ENCODE measurements around the gene ARHGAP42.

Gene ARHGAP42

GRCh38 chr11:100673063-100673462, 14.0 kb upstream of the ARHGAP42 start:
- Histone ChIP-seq H3K79me2 (ENCODE audit: insufficient read depth, low read length) (no peaks in the 10 kb centered on the region), H3K4me3 (ENCODE audit: low read depth, low read length, poor library complexity, severe bottlenecking) (no peak overlapping the region), H3K9me2 (ENCODE audit: low read depth, low read length) (no peaks in the 10 kb centered on the region), H3K27ac (ENCODE audit: low read depth, low read length, poor library complexity, severe bottlenecking) (no peak overlapping the region), H3K36me3 (ENCODE audit: insufficient read depth, low read length) (no peaks in the 10 kb centered on the region), H4K20me1 (ENCODE audit: insufficient read depth, low read length) (no peaks in the 10 kb centered on the region), H3K4me1 (ENCODE audit: insufficient read depth, low read length, severe bottlenecking) (no peaks in the 10 kb centered on the region), H3K9me3 (ENCODE audit: low read length) (0 out of 2 replicates have a peak, but pooled peaks cover 2% of the 10 kb centered on the region), H3K9ac (ENCODE audit: low read length) (no peak overlapping the region), H2AFZ (ENCODE audit: low read length) (no peak overlapping the region), H3K4me2 (ENCODE audit: low read length) (no peak overlapping the region), H3F3A (ENCODE audit: insufficient read depth, low read length) (no peaks in the 10 kb centered on the region), H3K27me3 (ENCODE audit: insufficient read depth, low read length) (no peaks in the 10 kb centered on the region)
- TF ChIP-seq CTCF (IDR thresholded peaks at IDR 0.05; ENCODE audit: low read length) (no peak), EZH2 (IDR thresholded peaks at IDR 0.05; ENCODE audit: borderline replicate concordance, low read length) (no peak)

- Histone ChIP-seq H3K27ac (ENCODE audit: low read depth, low read length, poor library complexity, severe bottlenecking) (no peak overlapping the region), H2AFZ (ENCODE audit: low read length) (no peak overlapping the region), H3F3A (ENCODE audit: insufficient read depth, low read length) (no peaks in the 10 kb centered on the region), H3K79me2 (ENCODE audit: insufficient read depth, low read length) (no peaks in the 10 kb centered on the region), H3K4me2 (ENCODE audit: low read length) (no peak overlapping the region), H3K4me1 (ENCODE audit: insufficient read depth, low read length, severe bottlenecking) (no peaks in the 10 kb centered on the region), H3K9me2 (ENCODE audit: low read depth, low read length) (no peaks in the 10 kb centered on the region), H3K9ac (ENCODE audit: low read length) (no peak overlapping the region), H3K27me3 (ENCODE audit: insufficient read depth, low read length) (no peaks in the 10 kb centered on the region), H3K4me3 (ENCODE audit: low read depth, low read length, poor library complexity, severe bottlenecking) (no peak overlapping the region), H4K20me1 (ENCODE audit: insufficient read depth, low read length) (no peaks in the 10 kb centered on the region), H3K9me3 (ENCODE audit: low read length) (0 out of 2 replicates have a peak, but pooled peaks cover 2% of the 10 kb centered on the region), H3K36me3 (ENCODE audit: insufficient read depth, low read length) (no peaks in the 10 kb centered on the region)
- TF ChIP-seq CTCF (IDR thresholded peaks at IDR 0.05; ENCODE audit: low read length) (no peak), EZH2 (IDR thresholded peaks at IDR 0.05; ENCODE audit: borderline replicate concordance, low read length) (no peak)
Observed at GRCh38 chr11:100674212-100674611, 12.9 kb upstream of the ARHGAP42 start.

GRCh38 chr11:100675115-100675650, 11.9 kb upstream of the ARHGAP42 start:
- Histone ChIP-seq H3K36me3 (ENCODE audit: insufficient read depth, low read length) (no peaks in the 10 kb centered on the region), H4K20me1 (ENCODE audit: insufficient read depth, low read length) (no peaks in the 10 kb centered on the region), H3K9ac (ENCODE audit: low read length) (no peak overlapping the region), H3K79me2 (ENCODE audit: insufficient read depth, low read length) (no peaks in the 10 kb centered on the region), H3K4me2 (ENCODE audit: low read length) (no peak overlapping the region), H3K9me2 (ENCODE audit: low read depth, low read length) (no peaks in the 10 kb centered on the region), H3F3A (ENCODE audit: insufficient read depth, low read length) (no peaks in the 10 kb centered on the region), H3K9me3 (ENCODE audit: low read length) (0 out of 2 replicates have a peak, but pooled peaks cover 2% of the 10 kb centered on the region), H2AFZ (ENCODE audit: low read length) (no peak overlapping the region), H3K27me3 (ENCODE audit: insufficient read depth, low read length) (no peaks in the 10 kb centered on the region), H3K4me3 (ENCODE audit: low read depth, low read length, poor library complexity, severe bottlenecking) (no peak overlapping the region), H3K4me1 (ENCODE audit: insufficient read depth, low read length, severe bottlenecking) (no peaks in the 10 kb centered on the region), H3K27ac (ENCODE audit: low read depth, low read length, poor library complexity, severe bottlenecking) (no peak overlapping the region)
- no peak for TF ChIP-seq EZH2 (IDR thresholded peaks at IDR 0.05; ENCODE audit: borderline replicate concordance, low read length)
- TF ChIP-seq CTCF (IDR thresholded peaks at IDR 0.05; ENCODE audit: low read length), result no peak

All from OCI-LY1 (cell line).